Psoas muscle (tissue), 8 donors: ENCODE measurements around the gene MTOR. TPM values are rescaled to one million over a fixed set of nuclear protein-coding genes. Genes with fewer than 3 reads are reported as not detected.
A peak's percentile ranks its signal among the peaks of the same experiment; 100 is the strongest.
"Not testable (repeated sequence)": the region's sequence is repeated elsewhere in the genome, so short reads cannot be mapped to it uniquely, and the experiment has no call there.

Experiments
- ATAC-seq, 4 donors: fragments of 200-7000 bp; cut with Tn5 transposase; one replicate each; pipeline ENCODE4 v1.9.1; 2020; ENCODE audit warnings: moderate library complexity in 3 of 4, mild to moderate bottlenecking in 2 of 4
- DNase-seq, 2 donors: peaks; one replicate each; pipeline ENCODE4 v3.0.0-alpha.2; 2020
- H3K27ac ChIP-seq: fragments of 200-600 bp; one replicate; pipeline ENCODE4 v1.8.0; 2022
- H3K27me3 ChIP-seq, 3 donors: fragments of 200-600 bp in 1 of 3; one replicate each; pipeline versions ENCODE4 v1.6.1 to v1.8.0; 2013 to 2022; ENCODE audit warnings: low read length in 2 of 3, mild to moderate bottlenecking in 2 of 3, moderate library complexity in 1 of 3; ENCODE audit not compliant: insufficient read depth in 3 of 3
- H3K36me3 ChIP-seq, 2 donors: fragments of 200-600 bp in 1 of 2; one replicate each; pipeline versions ENCODE4 v1.6.1 to v1.8.0; 2013 to 2022; ENCODE audit warnings: low read depth in 1 of 2, mild to moderate bottlenecking in 1 of 2, moderate library complexity in 1 of 2; ENCODE audit not compliant: insufficient read depth in 1 of 2
- H3K4me1 ChIP-seq: fragments of 200-600 bp; one replicate; pipeline ENCODE4 v1.8.0; 2022
- H3K4me3 ChIP-seq: fragments of 200-600 bp; one replicate; pipeline ENCODE4 v1.8.0; 2022; ENCODE audit warnings: mild to moderate bottlenecking
- H3K9me3 ChIP-seq: fragments of 200-600 bp; one replicate; pipeline ENCODE4 v1.8.0; 2022
- whole genome bisulfite sequencing, 3 donors: extraction: QIAGEN DNeasy Blood & Tissue Kit; methylation state at CpG; one replicate each; pipeline versions ENCODE4 v1.1.6 to v1.1.7; 2013; 5-methylcytosine and 5-hydroxymethylcytosine counted together
- intact Hi-C, 2 donors: fragments of 100-400 bp; cut with DNase I; formaldehyde crosslinking; loops; one replicate each; pipeline versions ENCODE4 v1.11.0 to v1.14.2; 2022
- polyA plus RNA-seq, 3 donors: library from polyadenylated mRNA; stranded (reverse); fragments of 200-250 nt; gene quantifications; one replicate each; pipeline ENCODE4 v1.2.3, GENCODE V29; 2013
- total RNA-seq, 4 donors: library from RNA; stranded (reverse); fragmentation: NEBNext Ultra II Directional in 2 of 4; extraction: Animal tissue kit (Norgen Biotek cat#: 25700) in 2 of 4; gene quantifications; one replicate each; pipeline versions ENCODE4 v1.2.1 to v1.2.4, GENCODE V29; 2021 to 2023
- TF ChIP-seq, protein P1 (sequence below): fragments of 200-600 bp; IDR thresholded peaks from one replicate; pipeline ENCODE4 v1.8.0; 2022; ENCODE audit warnings: antibody characterized with exemption
- donor health status: healthy with polysubstance abuse.
- donor health status: DM: no; HTN: no; CAD: no; lungs with moderate emphysema.
- donor health status: Bipolar disorder and iron deficiency.
- donor health status: healthy.
- donor health status: DM: yes; HTN: yes; CAD: no.
- donor health status: DM: no; HTN: no; CAD: no.
- donor health status: DM: no; HTN: no; CAD: no.
- donor health status: DM: yes; HTN: yes; CAD: no.

The MTOR gene
- total and polyA plus RNA-seq, 7 donors: 24.0 to 50.8 (median 44.0) TPM

DNA sequence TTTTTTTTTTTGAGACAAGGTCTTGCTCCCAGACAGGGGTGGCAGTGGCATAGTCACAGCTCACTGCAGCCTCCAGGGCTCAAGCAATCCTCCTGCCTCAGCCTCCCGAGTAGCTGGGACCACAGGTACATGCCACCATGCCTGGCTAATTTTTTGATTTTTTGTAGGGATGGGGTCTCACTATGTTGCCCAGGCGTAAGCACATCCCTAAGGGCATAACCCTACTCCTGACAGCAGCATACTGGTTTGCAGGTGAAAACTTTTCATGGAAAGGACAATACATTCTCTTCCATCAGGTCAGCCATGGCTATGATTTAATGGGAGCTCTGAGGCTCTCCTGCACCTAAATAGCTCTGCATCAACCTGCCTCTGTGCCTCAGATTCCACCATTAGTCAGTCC is 40.0 kb upstream of the MTOR start:
- H3K4me3 ChIP-seq: no peak overlapping the region
- WGBS, 3 donors: 94 to 98% (median 98%) methylated on average over 2 of the region's 2 CpGs
- no peaks in the 10 kb centered on the region for H3K27me3 ChIP-seq
- intact Hi-C loops: no loop called here
- no peak for ATAC-seq
- no peak overlapping the region for H3K27ac ChIP-seq
- TF ChIP-seq, protein P1, sequence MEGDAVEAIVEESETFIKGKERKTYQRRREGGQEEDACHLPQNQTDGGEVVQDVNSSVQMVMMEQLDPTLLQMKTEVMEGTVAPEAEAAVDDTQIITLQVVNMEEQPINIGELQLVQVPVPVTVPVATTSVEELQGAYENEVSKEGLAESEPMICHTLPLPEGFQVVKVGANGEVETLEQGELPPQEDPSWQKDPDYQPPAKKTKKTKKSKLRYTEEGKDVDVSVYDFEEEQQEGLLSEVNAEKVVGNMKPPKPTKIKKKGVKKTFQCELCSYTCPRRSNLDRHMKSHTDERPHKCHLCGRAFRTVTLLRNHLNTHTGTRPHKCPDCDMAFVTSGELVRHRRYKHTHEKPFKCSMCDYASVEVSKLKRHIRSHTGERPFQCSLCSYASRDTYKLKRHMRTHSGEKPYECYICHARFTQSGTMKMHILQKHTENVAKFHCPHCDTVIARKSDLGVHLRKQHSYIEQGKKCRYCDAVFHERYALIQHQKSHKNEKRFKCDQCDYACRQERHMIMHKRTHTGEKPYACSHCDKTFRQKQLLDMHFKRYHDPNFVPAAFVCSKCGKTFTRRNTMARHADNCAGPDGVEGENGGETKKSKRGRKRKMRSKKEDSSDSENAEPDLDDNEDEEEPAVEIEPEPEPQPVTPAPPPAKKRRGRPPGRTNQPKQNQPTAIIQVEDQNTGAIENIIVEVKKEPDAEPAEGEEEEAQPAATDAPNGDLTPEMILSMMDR: no peak
- no peaks in the 10 kb centered on the region for H3K36me3 ChIP-seq
- no peaks in the 10 kb centered on the region for H3K4me1 ChIP-seq
- no peak for DNase-seq
- H3K9me3 ChIP-seq: no peaks in the 10 kb centered on the region

DNA sequence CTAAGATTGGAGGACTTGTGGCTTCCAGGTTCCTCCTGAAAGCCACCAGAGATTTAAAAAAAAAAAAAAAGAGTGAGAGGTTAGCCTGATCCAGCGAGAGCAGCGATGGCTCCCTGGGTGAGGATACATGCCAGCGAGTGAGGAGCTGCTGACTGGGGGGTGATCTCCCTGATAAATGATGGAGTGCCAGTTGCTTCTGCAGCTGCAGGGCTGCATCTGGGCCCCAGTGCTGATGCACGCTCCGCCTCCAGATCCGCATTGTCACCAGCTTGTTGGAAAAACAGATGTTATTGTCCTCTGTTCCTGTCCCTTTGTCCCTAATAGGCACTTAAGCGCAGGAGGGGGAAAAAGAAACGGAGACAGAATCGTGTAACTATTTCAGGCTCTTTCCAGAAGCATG is 39.2 kb upstream of the MTOR start:
- H3K27ac ChIP-seq: no peak overlapping the region
- no peak overlapping the region for H3K4me3 ChIP-seq
- intact Hi-C loops: no loop called here
- no peaks in the 10 kb centered on the region for H3K9me3 ChIP-seq
- no peak for ATAC-seq
- H3K27me3 ChIP-seq: no peaks in the 10 kb centered on the region
- no peak for DNase-seq
- no peaks in the 10 kb centered on the region for H3K36me3 ChIP-seq
- no peaks in the 10 kb centered on the region for H3K4me1 ChIP-seq
- TF ChIP-seq, protein P1: no peak
- WGBS, 3 donors: 25 to 33% (median 27%) methylated on average over 9 of the region's 9 CpGs

DNA sequence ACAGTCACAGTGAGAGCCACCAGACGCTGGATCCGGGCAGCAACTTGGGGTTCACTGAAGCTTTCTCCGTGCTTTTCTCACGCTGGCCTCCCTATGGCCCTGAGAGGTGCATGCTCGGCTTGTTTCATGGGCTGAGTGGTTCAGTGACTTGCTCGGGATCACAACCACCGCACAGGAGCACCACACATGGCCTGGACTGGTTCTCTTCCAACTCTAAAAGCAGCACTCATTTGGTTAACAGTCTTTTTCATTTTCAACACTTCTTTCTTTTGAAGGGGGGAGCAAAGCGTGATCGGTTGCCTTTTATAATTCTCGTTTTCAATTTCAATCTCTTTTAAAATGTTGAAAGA is 36.8 kb upstream of the MTOR start:
- ATAC-seq (no peak), DNase-seq (no peak)
- no peaks in the 10 kb centered on the region for H3K27me3 ChIP-seq
- H3K4me3 ChIP-seq: no peak overlapping the region
- peaks cover 3 to 16% of the 10 kb centered on the region in 2 donors for H3K36me3 ChIP-seq
- no peaks in the 10 kb centered on the region for H3K4me1 ChIP-seq
- TF ChIP-seq, protein P1: no peak
- 65 to 74% (median 67%) methylated on average over 10 of the region's 10 CpGs for WGBS, 3 donors
- intact Hi-C loops: no loop called here
- no peaks in the 10 kb centered on the region for H3K9me3 ChIP-seq
- no peak overlapping the region for H3K27ac ChIP-seq

DNA sequence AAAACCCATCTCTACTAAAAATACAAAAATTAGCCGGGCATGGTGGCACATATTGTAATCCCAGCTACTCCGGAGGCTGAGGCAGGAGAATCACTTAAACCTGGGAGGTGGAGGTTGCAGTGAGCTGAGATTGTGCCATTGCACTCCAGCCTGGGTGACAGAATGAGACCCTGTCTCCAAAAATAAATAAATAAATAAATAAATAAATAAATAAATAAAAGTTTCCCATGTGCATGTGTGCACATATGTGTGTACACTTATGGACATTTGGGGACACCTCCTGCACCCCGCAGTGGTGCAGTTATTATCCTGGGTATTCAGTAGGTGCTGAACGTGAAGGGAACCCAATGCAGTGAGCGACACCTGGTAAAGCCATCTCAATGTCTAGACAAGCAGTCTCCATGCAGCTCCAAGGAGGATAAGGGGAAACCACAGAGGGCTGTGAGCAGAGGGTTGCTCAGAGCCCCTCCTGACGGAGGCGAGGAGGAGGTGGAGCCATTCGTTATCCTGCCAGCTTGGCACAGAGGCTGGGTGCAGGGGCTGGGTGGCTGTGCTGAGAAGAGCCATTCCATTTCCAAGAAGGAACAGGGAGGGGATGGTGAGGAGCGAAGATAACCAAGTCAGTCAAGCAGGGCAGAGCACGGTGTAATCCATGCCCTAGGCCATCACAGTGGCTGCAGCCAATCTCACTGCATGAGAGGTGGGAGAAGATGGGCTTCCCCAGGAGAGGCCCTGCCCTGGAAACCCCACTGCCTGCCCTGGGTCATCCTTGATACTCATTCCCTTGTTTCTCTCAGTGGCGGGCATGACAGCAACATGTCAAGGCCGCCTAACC is 36.3 kb upstream of the MTOR start:
- 84 to 88% (median 84%) methylated on average over 12 of the region's 12 CpGs for WGBS, 3 donors
- no peak for ATAC-seq
- no peaks in the 10 kb centered on the region for H3K27me3 ChIP-seq
- no peak overlapping the region for H3K4me3 ChIP-seq
- peaks cover 3 to 16% of the 10 kb centered on the region in 2 donors for H3K36me3 ChIP-seq
- no peak overlapping the region for H3K27ac ChIP-seq
- TF ChIP-seq, protein P1: no peak
- peak in 1 of 2 donors; percentile 34 for DNase-seq
- H3K4me1 ChIP-seq: no peaks in the 10 kb centered on the region
- intact Hi-C loops: no loop called here
- H3K9me3 ChIP-seq: no peaks in the 10 kb centered on the region

DNA sequence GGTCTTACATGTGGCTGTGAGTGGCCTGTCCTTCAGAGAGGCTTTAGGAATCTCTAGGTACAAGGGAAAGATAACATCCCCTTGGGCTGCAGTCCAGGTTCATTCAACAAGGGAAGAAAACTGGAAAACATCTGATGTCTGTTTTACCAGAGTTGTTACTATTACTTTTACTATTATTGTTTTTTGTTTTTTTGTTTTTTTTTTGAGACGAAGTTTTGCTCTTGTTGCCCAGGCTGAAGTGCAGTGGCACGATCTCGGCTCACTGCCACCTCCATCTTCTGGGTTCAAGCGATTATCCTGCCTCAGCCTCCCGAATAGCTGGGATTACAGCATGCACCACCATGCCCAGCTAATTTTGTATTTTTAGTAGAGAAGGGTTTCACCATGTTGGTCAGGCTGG is 35.4 kb upstream of the MTOR start:
- DNase-seq, ATAC-seq, H3K27ac ChIP-seq, H3K9me3 ChIP-seq, H3K27me3 ChIP-seq, intact Hi-C loops, H3K4me3 ChIP-seq, H3K4me1 ChIP-seq: not testable (repeated sequence)
- WGBS, 3 donors: 97 to 98% (median 98%) methylated on average over 5 of the region's 5 CpGs
- H3K36me3 ChIP-seq: peaks cover 3 to 16% of the 10 kb centered on the region in 2 donors
